Upper lobe of left lung (tissue), 4 donors: ENCODE measurements around the gene LRRN2.

Experiments used
- CTCF ChIP-seq, 6 experiments: fragments of 450-650 bp in 4 of 6; fragments of 200-600 bp in 2 of 6; sonication (generic) in 2 of 6; IDR thresholded peaks; one replicate each; pipeline ENCODE4 v1.5.1; 2016 to 2019; ENCODE audit warnings: antibody characterized with exemption in 6 of 6
- EP300 ChIP-seq, 4 donors: sonication (generic); formaldehyde crosslinking; IDR thresholded peaks; one replicate each; pipeline ENCODE4 v1.5.1; 2017; ENCODE audit warnings: antibody characterized with exemption in 4 of 4, control low read depth in 2 of 4
- POLR2A ChIP-seq, 4 donors: fragments of 450-650 bp; IDR thresholded peaks; one replicate each; pipeline ENCODE4 v1.5.1; 2016 to 2017; ENCODE audit warnings: antibody characterized with exemption in 4 of 4, mild to moderate bottlenecking in 2 of 4
- POLR2AphosphoS5 ChIP-seq, 2 donors: sonication (generic); formaldehyde crosslinking; IDR thresholded peaks; one replicate each; pipeline ENCODE4 v1.5.1; 2017; ENCODE audit warnings: antibody characterized with exemption in 2 of 2

- TF ChIP-seq POLR2AphosphoS5 (IDR thresholded peaks at IDR 0.05) (no peak), POLR2A (IDR thresholded peaks at IDR 0.05) (no peak), CTCF (IDR thresholded peaks at IDR 0.05) (no peak), EP300 (IDR thresholded peaks at IDR 0.05) (no peak)
Measured at GRCh38 chr1:204680051-204680450, 5.5 kb downstream of the LRRN2 start.
